H1 (cell line): ENCODE results near the gene FOSB. TPM values are rescaled to one million over a fixed set of nuclear protein-coding genes. Genes with fewer than 3 reads are reported as not detected.

Experiments
- BRCA1 ChIP-seq: IDR thresholded peaks from 2 replicates; pipeline ENCODE4 v1.6.1; 2012; ENCODE audit warnings: low read depth, low read length, improper control_type of control experiment
- E2F6 ChIP-seq: IDR thresholded peaks from 2 replicates; pipeline ENCODE4 v1.6.1; 2012; ENCODE audit warnings: inconsistent platforms
- polyA plus RNA-seq, 7 experiments: library from polyadenylated mRNA; depleted of rRNA in 3 of 7; stranded (reverse) in 5 of 7; unstranded in 2 of 7; fragments of >200 nt in 5 of 7; fragments of 200-250 nt in 2 of 7; gene quantifications; 1 replicate in 5 of 7; 2 replicates in 1 of 7; 4 replicates in 1 of 7; pipeline versions ENCODE4 v1.2.1 to v1.2.3, GENCODE V29; 2011 to 2013; ENCODE audit warnings: missing spikeins in 2 of 7, mixed read lengths in 2 of 7
- total RNA-seq: library from RNA; stranded (reverse); fragmentation: NEBNext Ultra II Directional; extraction: Animal tissue kit (Norgen Biotek cat#: 25700); gene quantifications from 2 replicates; pipeline ENCODE4 v1.2.1, GENCODE V29; 2021

Gene FOSB
- total and polyA plus RNA-seq, 2 of the 8 experiments (the other 6 are each of a cell fraction or from before 2014, with no cell fraction given) = 0.44 to 2.7 TPM

- TF ChIP-seq BRCA1 (no peak), E2F6 (no peak)
These were observed 46.9 kb upstream of the FOSB start (continued) for GRCh38 chr19:45420871-45421270.
